Measurements from ENCODE around the gene ZNF26. TPM values are rescaled to one million over a fixed set of nuclear protein-coding genes. Genes with fewer than 3 reads are reported as not detected.

ZNF26 gene
- polyA plus RNA-seq, 1 donor from 2014 or later, result 26.6 TPM

DNA sequence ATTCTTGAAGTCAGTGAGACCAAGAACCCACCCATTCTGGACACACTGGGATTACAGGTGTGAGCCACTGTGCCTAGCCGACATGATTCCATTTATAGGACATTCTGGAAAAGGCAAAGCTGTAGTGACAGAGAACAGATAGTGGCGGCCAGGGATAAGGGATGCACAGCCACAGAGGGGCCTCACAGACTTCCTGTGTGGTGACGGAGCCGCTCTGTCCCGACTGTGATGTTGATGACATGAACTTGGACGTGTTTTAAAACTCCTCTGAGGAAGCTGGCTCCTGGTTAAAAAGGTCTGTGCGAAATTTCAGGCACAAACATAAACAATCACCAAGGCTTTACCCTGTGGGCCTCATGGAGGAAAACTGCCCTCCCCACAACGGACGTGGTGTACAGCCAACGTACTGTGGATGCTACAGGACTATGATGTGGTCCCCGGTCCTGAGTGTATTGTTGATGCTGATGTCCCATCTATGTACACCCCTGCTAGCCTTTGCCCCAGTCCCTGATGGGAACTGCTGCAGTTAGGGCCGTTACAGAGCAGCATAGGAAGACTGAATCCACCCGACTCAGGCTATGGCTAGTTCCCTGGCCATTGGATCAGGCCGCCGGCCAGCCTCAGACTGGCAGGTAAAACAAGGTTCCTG, 46.0 kb upstream of the ZNF26 start:
- no peaks in the 10 kb centered on the region for H3K9me2 ChIP-seq (ENCODE audit: insufficient read depth, low read length)
- peaks cover 32% of the 10 kb centered on the region for H3K36me3 ChIP-seq (ENCODE audit: insufficient read depth, low read length)

GRCh38 chr12:132941336-132941954, 44.7 kb upstream of the ZNF26 start:
- H3K36me3 ChIP-seq (ENCODE audit: insufficient read depth, low read length), result peaks cover 36% of the 10 kb centered on the region
- peaks cover 37% of the 10 kb centered on the region for H3K9me3 ChIP-seq (ENCODE audit: low read length)
- H3K4me2 ChIP-seq (ENCODE audit: low read length), result no peak overlapping the region
- H3K27me3 ChIP-seq (ENCODE audit: insufficient read depth, low read depth, low read length), result no peaks in the 10 kb centered on the region
- no peaks in the 10 kb centered on the region for H3F3A ChIP-seq (ENCODE audit: insufficient read depth, low read length, poor library complexity, severe bottlenecking)
- no peak overlapping the region for H2AFZ ChIP-seq (ENCODE audit: low read depth, low read length)
- H4K20me1 ChIP-seq (ENCODE audit: insufficient read depth), result no peaks in the 10 kb centered on the region
- no peaks in the 10 kb centered on the region for H3K9me2 ChIP-seq (ENCODE audit: insufficient read depth, low read length)
- H3K9ac ChIP-seq (ENCODE audit: low read length), result no peak overlapping the region
- no peak overlapping the region for H3K27ac ChIP-seq (ENCODE audit: low read length)
- H3K79me2 ChIP-seq (replicated peaks; ENCODE audit: insufficient read depth, low read length), result no peaks in the 10 kb centered on the region
- H3K4me3 ChIP-seq (ENCODE audit: low read length), result no peak overlapping the region
- no peak for TF ChIP-seq EP300 (conservative IDR thresholded peaks at IDR 0.05; ENCODE audit: poor library complexity, severe bottlenecking)
- no peak for TF ChIP-seq TAF1 (IDR thresholded peaks at IDR 0.05; ENCODE audit: low read depth)
- no peak for TF ChIP-seq POLR2AphosphoS5 (IDR thresholded peaks at IDR 0.05)
- no peak for TF ChIP-seq MXI1 (conservative IDR thresholded peaks at IDR 0.05; ENCODE audit: poor library complexity, severe bottlenecking)
- TF ChIP-seq CTCF (IDR thresholded peaks at IDR 0.05; ENCODE audit: poor library complexity, severe bottlenecking), result no peak
- no peak for TF ChIP-seq EZH2 (IDR thresholded peaks at IDR 0.05; ENCODE audit: borderline replicate concordance, insufficient read depth, low read length, poor library complexity, severe bottlenecking)
- no peak for TF ChIP-seq SMC3 (conservative IDR thresholded peaks at IDR 0.05; ENCODE audit: poor library complexity)
- TF ChIP-seq, protein P1, sequence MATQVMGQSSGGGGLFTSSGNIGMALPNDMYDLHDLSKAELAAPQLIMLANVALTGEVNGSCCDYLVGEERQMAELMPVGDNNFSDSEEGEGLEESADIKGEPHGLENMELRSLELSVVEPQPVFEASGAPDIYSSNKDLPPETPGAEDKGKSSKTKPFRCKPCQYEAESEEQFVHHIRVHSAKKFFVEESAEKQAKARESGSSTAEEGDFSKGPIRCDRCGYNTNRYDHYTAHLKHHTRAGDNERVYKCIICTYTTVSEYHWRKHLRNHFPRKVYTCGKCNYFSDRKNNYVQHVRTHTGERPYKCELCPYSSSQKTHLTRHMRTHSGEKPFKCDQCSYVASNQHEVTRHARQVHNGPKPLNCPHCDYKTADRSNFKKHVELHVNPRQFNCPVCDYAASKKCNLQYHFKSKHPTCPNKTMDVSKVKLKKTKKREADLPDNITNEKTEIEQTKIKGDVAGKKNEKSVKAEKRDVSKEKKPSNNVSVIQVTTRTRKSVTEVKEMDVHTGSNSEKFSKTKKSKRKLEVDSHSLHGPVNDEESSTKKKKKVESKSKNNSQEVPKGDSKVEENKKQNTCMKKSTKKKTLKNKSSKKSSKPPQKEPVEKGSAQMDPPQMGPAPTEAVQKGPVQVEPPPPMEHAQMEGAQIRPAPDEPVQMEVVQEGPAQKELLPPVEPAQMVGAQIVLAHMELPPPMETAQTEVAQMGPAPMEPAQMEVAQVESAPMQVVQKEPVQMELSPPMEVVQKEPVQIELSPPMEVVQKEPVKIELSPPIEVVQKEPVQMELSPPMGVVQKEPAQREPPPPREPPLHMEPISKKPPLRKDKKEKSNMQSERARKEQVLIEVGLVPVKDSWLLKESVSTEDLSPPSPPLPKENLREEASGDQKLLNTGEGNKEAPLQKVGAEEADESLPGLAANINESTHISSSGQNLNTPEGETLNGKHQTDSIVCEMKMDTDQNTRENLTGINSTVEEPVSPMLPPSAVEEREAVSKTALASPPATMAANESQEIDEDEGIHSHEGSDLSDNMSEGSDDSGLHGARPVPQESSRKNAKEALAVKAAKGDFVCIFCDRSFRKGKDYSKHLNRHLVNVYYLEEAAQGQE (IDR thresholded peaks at IDR 0.05; ENCODE audit: borderline replicate concordance), result no peak

More for the DNA sequence above, 46.0 kb upstream of the ZNF26 start:
- no peak overlapping the region for H3K4me3 ChIP-seq (ENCODE audit: low read length)
- H3K9me3 ChIP-seq (ENCODE audit: low read length), result peaks cover 28% of the 10 kb centered on the region
- H4K20me1 ChIP-seq (ENCODE audit: insufficient read depth), result no peaks in the 10 kb centered on the region
- no peaks in the 10 kb centered on the region for H3K27me3 ChIP-seq (ENCODE audit: insufficient read depth, low read depth, low read length)
- TF ChIP-seq CTCF (IDR thresholded peaks at IDR 0.05; ENCODE audit: poor library complexity, severe bottlenecking) (no peak), EZH2 (IDR thresholded peaks at IDR 0.05; ENCODE audit: borderline replicate concordance, insufficient read depth, low read length, poor library complexity, severe bottlenecking) (no peak), TAF1 (IDR thresholded peaks at IDR 0.05; ENCODE audit: low read depth) (no peak), RAD21 (conservative IDR thresholded peaks at IDR 0.05) (no peak)
- TF ChIP-seq, protein P1 (IDR thresholded peaks at IDR 0.05; ENCODE audit: borderline replicate concordance), result no peak
- no peak overlapping the region for H3K9ac ChIP-seq (ENCODE audit: low read length)
- no peaks in the 10 kb centered on the region for H3F3A ChIP-seq (ENCODE audit: insufficient read depth, low read length, poor library complexity, severe bottlenecking)
- H2AFZ ChIP-seq (ENCODE audit: low read depth, low read length), result no peak overlapping the region
- H3K4me2 ChIP-seq (ENCODE audit: low read length), result no peak overlapping the region
- no peak overlapping the region for H3K27ac ChIP-seq (ENCODE audit: low read length)
- no peaks in the 10 kb centered on the region for H3K79me2 ChIP-seq (replicated peaks; ENCODE audit: insufficient read depth, low read length)
